Smooth muscle cell (in vitro differentiated cells): Measurements from ENCODE around the gene GTPBP1. TPM values are rescaled to one million over a fixed set of nuclear protein-coding genes. Genes with fewer than 3 reads are reported as not detected.

Experiments used
- DNase-seq: peaks from one replicate; lab custom pipeline; 2025; ENCODE audit not compliant: unreplicated experiment; lab: John Stamatoyannopoulos, UW
- H2AFZ ChIP-seq: fragments of 200-600 bp; sonication (generic); 2 replicates; pipeline ENCODE4 v1.6.0; 2016; ENCODE audit warnings: antibody characterized with exemption, low read depth, mild to moderate bottlenecking
- H3F3A ChIP-seq: fragments of 200-600 bp; sonication (generic); 2 replicates; pipeline ENCODE4 v1.6.0; 2017; ENCODE audit warnings: antibody characterized with exemption, low read depth
- H3K27ac ChIP-seq: fragments of 200-600 bp; sonication (generic); 2 replicates; pipeline ENCODE4 v1.5.1; 2016; ENCODE audit warnings: low read depth, mild to moderate bottlenecking
- H3K27me3 ChIP-seq: fragments of 200-600 bp; sonication (generic); 2 replicates; pipeline ENCODE4 v1.6.1; 2016; ENCODE audit warnings: low read depth, mild to moderate bottlenecking
- H3K36me3 ChIP-seq: fragments of 200-600 bp; sonication (generic); 2 replicates; pipeline ENCODE4 v1.5.1; 2016; ENCODE audit warnings: low read depth
- H3K4me1 ChIP-seq: fragments of 200-600 bp; sonication (generic); 2 replicates; pipeline ENCODE4 v1.5.1; 2016; ENCODE audit warnings: low read depth
- H3K4me2 ChIP-seq: fragments of 200-600 bp; sonication (generic); 2 replicates; pipeline ENCODE4 v1.6.0; 2016; ENCODE audit warnings: mild to moderate bottlenecking
- H3K4me3 ChIP-seq: fragments of 200-600 bp; sonication (generic); 2 replicates; pipeline ENCODE4 v1.5.1; 2016; ENCODE audit warnings: mild to moderate bottlenecking
- H3K79me2 ChIP-seq: fragments of 200-600 bp; sonication (generic); 2 replicates; pipeline ENCODE4 v1.6.0; 2016; ENCODE audit warnings: low read depth, mild to moderate bottlenecking
- H3K9ac ChIP-seq: fragments of 200-600 bp; sonication (generic); 2 replicates; pipeline ENCODE4 v1.6.0; 2016; ENCODE audit warnings: low read depth
- H3K9me3 ChIP-seq: fragments of 200-600 bp; sonication (generic); replicated peaks from 2 replicates; pipeline ENCODE4 v1.5.1; 2016; ENCODE audit warnings: low read depth
- H4K20me1 ChIP-seq: fragments of 200-600 bp; sonication (generic); 2 replicates; pipeline ENCODE4 v1.6.0; 2016; ENCODE audit warnings: low read depth
- CTCF ChIP-seq: fragments of 200-600 bp; sonication (generic); IDR thresholded peaks from 2 replicates; pipeline ENCODE4 v1.5.1; 2017; ENCODE audit warnings: borderline replicate concordance, mild to moderate bottlenecking, antibody characterized with exemption; ENCODE audit not compliant: insufficient read depth, poor library complexity, severe bottlenecking
- WGBS: methylation state at CpG from one replicate; pipeline ENCODE4 v1.1.7; 2016; ENCODE audit warnings: low lambda C conversion rate; 5-methylcytosine and 5-hydroxymethylcytosine counted together
- polyA plus RNA-seq: library from polyadenylated mRNA; unstranded; fragments of >200 nt; fragmentation: Nextera tagmentation; extraction: Ambion mirVana; gene quantifications from 2 replicates; pipeline ENCODE4 v1.2.1, GENCODE V29; 2016
- total RNA-seq: library from RNA; depleted of rRNA; stranded (reverse); fragments of >200 nt; gene quantifications from 2 replicates; pipeline ENCODE4 v1.2.3, GENCODE V29; 2014

The GTPBP1 gene
- total and polyA plus RNA-seq, 2 experiments from 2014 or later, result 23.7 to 25.3 TPM

GRCh38 chr22:38731703-38732161 is 26.0 kb downstream of the GTPBP1 start:
- Histone ChIP-seq H2AFZ (no peak overlapping the region), H3K4me3 (no peak overlapping the region), H3F3A (no peaks in the 10 kb centered on the region), H3K36me3 (peaks cover 5% of the 10 kb centered on the region), H3K4me2 (no peak overlapping the region), H3K27me3 (no peaks in the 10 kb centered on the region), H3K9ac (no peak overlapping the region), H3K27ac (no peak overlapping the region), H3K4me1 (no peaks in the 10 kb centered on the region), H4K20me1 (peaks cover 7% of the 10 kb centered on the region), H3K79me2 (no peaks in the 10 kb centered on the region), H3K9me3 (no peaks in the 10 kb centered on the region)
- 92% methylated on average over 6 of the region's 6 CpGs for WGBS
- TF ChIP-seq CTCF, result no peak
- DNase-seq, result no peak

- Histone ChIP-seq H3K9ac (no peak overlapping the region), H4K20me1 (peaks cover 7% of the 10 kb centered on the region), H3F3A (no peaks in the 10 kb centered on the region), H3K27me3 (no peaks in the 10 kb centered on the region), H3K79me2 (no peaks in the 10 kb centered on the region), H3K4me2 (no peak overlapping the region), H3K9me3 (no peaks in the 10 kb centered on the region), H3K36me3 (peaks cover 5% of the 10 kb centered on the region), H2AFZ (no peak overlapping the region), H3K4me3 (no peak overlapping the region), H3K27ac (no peak overlapping the region), H3K4me1 (no peaks in the 10 kb centered on the region)
- 95% methylated on average over 13 of the region's 13 CpGs for WGBS
- no peak for DNase-seq
- no peak for TF ChIP-seq CTCF
These were observed 26.6 kb downstream of the GTPBP1 start for GRCh38 chr22:38732251-38732815.

DNA sequence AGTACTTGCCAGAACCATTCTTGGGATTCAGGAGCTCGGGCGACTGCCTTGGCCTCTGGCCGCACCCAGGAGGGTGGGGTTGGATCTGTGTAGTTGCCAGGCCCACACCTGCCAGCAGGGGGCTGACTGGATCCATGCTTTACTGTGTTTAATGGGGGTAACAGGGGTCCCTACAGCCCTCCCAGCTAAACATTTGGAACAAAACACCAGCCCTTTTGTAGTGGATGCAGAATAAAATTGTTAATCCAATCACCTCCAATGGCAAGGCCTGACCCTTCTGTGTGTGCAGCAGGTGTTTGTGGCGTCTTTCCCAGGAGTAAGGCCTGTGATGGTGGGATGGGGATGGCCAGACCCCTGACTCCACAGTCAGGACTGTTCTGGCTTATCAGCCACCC is 27.6 kb downstream of the GTPBP1 start:
- Histone ChIP-seq H3K9ac (no peak overlapping the region), H3F3A (no peaks in the 10 kb centered on the region), H2AFZ (no peak overlapping the region), H3K36me3 (peaks cover 5% of the 10 kb centered on the region), H3K9me3 (no peaks in the 10 kb centered on the region), H3K27me3 (no peaks in the 10 kb centered on the region), H3K4me2 (no peak overlapping the region), H4K20me1 (peaks cover 7% of the 10 kb centered on the region), H3K4me3 (no peak overlapping the region), H3K79me2 (no peaks in the 10 kb centered on the region), H3K4me1 (no peaks in the 10 kb centered on the region), H3K27ac (no peak overlapping the region)
- peak; percentile 67 for TF ChIP-seq CTCF
- no peak for DNase-seq
- 67% methylated on average over 4 of the region's 4 CpGs for WGBS
